HL-60 (cell line): ENCODE results near the gene HSPA12A.

Experiments
- DNase-seq, 2 experiments: peaks; one replicate each; pipeline ENCODE4 v3.0.0-alpha.2; 2010 to 2020; ENCODE audit warnings: low read depth in 1 of 2, low spot score in 1 of 2
- H3K27ac ChIP-seq: fragments of 250-450 bp; sonication (Bioruptor Pico); replicated peaks from 2 replicates; pipeline ENCODE4 v1.5.1; 2020; ENCODE audit warnings: mild to moderate bottlenecking, moderate library complexity
- H3K27me3 ChIP-seq: fragments of 250-450 bp; sonication (Bioruptor Pico); 2 replicates; pipeline ENCODE4 v1.5.1; 2021; ENCODE audit warnings: mild to moderate bottlenecking, moderate library complexity; ENCODE audit not compliant: insufficient read depth, poor library complexity, severe bottlenecking
- H3K4me3 ChIP-seq: replicated peaks from 2 replicates; pipeline ENCODE4 v1.5.1; 2011; ENCODE audit warnings: mild to moderate bottlenecking, control low read depth, low read length; ENCODE audit not compliant: insufficient read depth
- CTCF ChIP-seq: IDR thresholded peaks from one replicate; pipeline ENCODE4 v1.5.1; 2011; ENCODE audit warnings: low read length, control low read depth, inconsistent platforms; ENCODE audit not compliant: insufficient read depth
- GABPA ChIP-seq: IDR thresholded peaks from 2 replicates; pipeline ENCODE4 v1.6.1; 2012; ENCODE audit warnings: low read depth
- POLR2AphosphoS5 ChIP-seq: IDR thresholded peaks from 2 replicates; pipeline ENCODE4 v1.6.1; 2012; ENCODE audit warnings: low read depth
- REST ChIP-seq: IDR thresholded peaks from 2 replicates; pipeline ENCODE4 v1.6.1; 2012; ENCODE audit warnings: low read depth; ENCODE audit not compliant: insufficient replicate concordance
- SPI1 ChIP-seq: IDR thresholded peaks from 2 replicates; pipeline ENCODE4 v1.6.1; 2012; ENCODE audit warnings: low read depth, mild to moderate bottlenecking, borderline replicate concordance

Gene HSPA12A

GRCh38 chr10:116748041-116748440 lies 5.7 kb upstream of the HSPA12A start:
- no peak for DNase-seq
- Histone ChIP-seq H3K4me3 (no peak overlapping the region), H3K27me3 (peaks cover 4% of the 10 kb centered on the region), H3K27ac (no peak overlapping the region)
- TF ChIP-seq SPI1 (no peak), POLR2AphosphoS5 (no peak), CTCF (no peak), REST (no peak), GABPA (no peak)

GRCh38 chr10:116747325-116747724 lies 5.0 kb upstream of the HSPA12A start:
- H3K27ac ChIP-seq = no peak overlapping the region
- TF ChIP-seq SPI1 (no peak), REST (no peak), GABPA (no peak), POLR2AphosphoS5 (no peak), CTCF (no peak)
- no peak overlapping the region for H3K4me3 ChIP-seq
- DNase-seq = no peak
- H3K27me3 ChIP-seq = peaks cover 5% of the 10 kb centered on the region

GRCh38 chr10:116744885-116745284 lies 2.5 kb upstream of the HSPA12A start:
- no peak overlapping the region for H3K4me3 ChIP-seq
- DNase-seq = no peak
- no peak overlapping the region for H3K27ac ChIP-seq
- TF ChIP-seq GABPA (no peak), REST (no peak), CTCF (no peak), SPI1 (no peak), POLR2AphosphoS5 (no peak)
- H3K27me3 ChIP-seq = peaks cover 17% of the 10 kb centered on the region
